ENCODE data around the gene NR1H3.
"Not testable (repeated sequence)": the region's sequence is repeated elsewhere in the genome, so short reads cannot be mapped to it uniquely, and the experiment has no call there.

The NR1H3 gene

DNA sequence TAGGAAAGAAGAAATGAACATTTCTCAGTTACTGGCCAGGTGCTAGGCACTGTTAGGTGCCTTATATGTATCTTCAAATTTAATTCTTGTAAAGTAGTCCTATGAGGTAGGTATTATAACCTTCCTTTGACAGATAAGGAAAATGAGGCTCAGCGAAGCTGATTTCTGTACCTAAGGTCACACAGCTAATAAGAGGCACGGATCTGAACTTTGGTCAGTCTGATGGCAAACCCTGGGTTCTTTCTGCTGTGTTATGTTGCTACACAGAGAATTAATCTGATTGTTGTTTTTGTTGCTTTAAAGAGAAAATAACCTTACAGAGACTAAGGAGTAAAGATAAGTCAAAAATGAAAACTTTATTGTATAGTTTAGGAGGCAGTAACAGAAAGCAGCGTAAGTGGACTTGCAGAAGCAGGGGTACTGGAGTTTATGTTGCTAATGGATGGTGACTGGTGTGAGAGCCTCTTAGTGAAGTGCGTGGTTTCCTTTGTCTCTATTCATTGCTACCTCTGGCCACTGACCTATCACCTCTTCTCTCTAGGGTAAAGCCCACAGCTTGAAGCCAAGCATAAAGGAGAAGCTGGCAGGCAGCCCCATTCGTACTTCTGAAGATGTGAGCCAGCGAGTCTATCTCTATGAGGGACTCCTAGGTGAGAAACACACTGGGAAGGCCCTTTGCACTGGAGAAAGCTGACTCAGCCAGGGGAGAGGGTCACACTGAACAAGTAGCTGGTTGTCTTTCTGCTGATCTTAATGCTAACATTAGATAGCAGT is 50.4 kb downstream of the NR1H3 start:
- DNase-seq, result no peak

DNA sequence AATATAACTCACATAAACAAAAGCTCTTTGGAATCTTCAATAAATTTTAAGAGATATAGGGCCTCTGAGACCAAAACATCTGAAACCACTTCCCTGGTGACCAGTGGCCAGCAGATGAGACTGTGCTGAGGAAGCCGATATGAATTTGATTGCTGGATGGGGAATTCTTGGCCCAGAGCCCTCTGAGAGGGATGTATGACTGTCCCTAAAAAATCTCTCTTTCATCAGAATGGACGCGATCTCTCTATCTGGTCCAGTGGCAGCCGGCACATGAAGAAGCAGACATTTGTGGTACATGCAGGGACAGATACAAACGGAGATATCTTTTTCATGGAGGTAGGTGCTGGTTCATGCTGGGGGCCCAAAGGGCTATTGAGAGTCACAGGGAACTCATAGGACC is 57.2 kb downstream of the NR1H3 start:
- DNase-seq, result no peak

DNA sequence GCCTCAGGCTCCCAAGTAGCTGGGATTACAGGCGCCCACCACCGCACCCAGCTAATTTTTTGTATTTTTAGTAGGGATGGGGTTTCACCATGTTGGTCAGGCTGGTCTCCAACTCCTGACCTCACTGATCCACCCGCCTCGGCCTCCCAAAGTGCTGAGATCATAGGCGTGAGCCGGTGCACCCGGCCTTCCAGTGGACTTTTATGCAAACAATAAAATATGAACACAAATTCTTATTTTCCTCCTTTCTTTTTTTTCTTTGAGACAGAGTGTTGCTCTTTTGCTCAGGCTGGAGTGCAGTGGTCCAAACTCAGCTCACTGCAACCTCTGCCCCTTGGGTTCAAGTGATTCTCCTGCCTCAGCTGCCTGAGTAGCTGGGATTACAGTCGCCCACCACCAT is 58.7 kb downstream of the NR1H3 start:
- DNase-seq, result not testable (repeated sequence)

DNA sequence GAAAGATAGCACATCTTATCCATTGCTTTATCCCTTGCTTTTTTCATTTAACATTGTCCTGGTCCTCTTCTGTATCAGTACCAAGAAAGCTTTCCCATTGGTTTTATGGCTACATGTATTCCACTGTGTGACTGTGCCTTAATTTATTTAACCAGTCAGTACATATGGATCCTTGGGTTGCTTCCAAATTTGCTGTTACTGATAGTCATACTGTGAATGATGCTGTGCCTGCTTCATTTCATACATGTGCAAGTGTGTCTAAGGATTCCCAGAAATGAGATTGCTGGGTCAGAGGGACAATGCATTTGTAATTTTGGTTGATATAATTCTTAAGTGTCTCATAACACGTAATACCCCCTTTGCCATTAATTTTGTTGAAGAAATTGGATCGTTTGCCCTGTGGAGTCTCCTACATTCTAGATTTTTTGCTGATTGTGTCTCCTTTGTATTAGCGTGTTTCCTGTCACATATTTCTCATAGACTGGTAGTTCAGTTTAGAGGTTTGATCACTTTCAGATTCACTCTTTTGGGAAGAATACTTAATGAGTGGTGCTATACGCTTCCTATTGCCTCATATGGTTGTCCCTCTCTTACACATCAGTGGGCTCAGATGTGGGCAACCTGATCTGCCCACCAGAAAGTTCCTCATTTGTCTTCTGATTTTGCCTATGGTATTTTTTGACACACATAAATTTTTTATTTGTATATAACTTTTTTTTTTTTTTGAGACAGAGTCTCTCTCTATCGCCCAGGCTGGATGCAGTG is 59.5 kb downstream of the NR1H3 start:
- no peak for DNase-seq

DNA sequence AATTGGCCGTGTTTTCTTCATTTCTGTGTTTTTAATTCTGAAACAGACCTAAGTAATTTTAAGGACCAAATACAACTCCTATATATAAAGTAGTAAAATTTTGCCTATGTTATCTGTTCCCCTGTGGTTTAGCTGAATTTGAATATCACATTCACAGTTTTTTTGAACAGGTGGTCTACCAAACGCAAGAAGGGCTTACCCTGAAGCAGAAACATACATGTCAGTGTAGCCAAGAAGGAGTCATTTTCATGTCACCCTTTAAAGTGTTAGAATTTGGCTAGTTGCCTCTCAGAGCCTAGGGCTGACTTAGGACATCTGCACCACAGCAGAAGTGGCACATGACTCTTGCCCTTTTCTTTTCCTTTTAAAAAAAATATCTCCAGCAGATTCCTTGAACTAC is 60.4 kb downstream of the NR1H3 start:
- DNase-seq, result no peak

Measured in SHP77 (cell line).